Superior temporal gyrus (tissue), 1 donor: ENCODE results near the gene TMEM143.

Source experiments
- DNase-seq: peaks from one replicate; pipeline ENCODE4 v3.0.0-alpha.2; 2016; ENCODE audit errors: extremely low spot score

TMEM143 gene

DNA sequence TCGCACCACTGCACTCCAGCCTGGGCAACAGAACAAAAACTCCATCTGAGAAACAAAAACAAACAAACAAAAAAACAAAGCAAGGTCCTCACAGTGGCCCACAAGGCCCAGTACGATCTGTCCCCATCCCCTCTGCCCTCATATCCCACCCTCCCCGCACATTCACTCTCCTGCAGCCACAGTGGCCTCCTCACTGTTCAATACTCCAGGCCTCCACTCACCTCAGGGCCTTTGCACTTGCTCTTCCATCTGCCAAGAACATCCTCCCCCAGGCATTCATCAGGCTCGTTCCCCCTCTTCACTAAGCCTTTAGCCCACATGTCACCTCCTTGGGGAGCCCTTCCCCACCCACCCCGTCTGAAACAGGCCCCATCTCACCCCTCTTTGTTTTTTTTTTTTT is 4.6 kb downstream of the TMEM143 start:
- DNase-seq: no peak

DNA sequence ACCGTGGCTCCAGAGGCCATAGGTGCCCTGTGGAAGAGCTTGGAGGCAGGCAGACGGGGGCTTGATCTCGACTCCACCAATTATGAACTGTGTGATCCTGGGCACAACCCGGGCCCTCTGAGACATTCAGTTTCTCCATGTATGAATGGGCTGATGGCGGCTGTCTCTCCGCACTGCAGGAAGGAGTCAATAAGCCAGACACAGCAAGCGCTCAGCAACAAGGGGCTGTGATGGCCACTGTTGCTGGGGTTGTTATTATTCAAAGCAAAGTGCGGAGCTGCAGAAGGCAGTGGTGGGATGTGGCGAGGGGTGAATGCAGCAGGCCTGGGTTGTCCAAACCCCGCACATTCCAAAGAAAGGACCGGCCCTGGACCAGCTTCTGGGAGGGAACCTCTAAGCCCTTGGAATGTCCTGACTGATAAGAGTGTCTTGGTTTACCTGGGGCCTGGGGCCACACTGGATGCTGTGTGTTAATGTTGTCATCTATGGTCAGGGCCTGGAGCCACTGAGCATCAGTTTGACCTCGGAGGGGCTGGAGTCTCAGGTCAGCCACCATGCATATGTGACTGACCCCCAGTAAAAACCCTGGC is 8.3 kb downstream of the TMEM143 start:
- DNase-seq: no peak

DNA sequence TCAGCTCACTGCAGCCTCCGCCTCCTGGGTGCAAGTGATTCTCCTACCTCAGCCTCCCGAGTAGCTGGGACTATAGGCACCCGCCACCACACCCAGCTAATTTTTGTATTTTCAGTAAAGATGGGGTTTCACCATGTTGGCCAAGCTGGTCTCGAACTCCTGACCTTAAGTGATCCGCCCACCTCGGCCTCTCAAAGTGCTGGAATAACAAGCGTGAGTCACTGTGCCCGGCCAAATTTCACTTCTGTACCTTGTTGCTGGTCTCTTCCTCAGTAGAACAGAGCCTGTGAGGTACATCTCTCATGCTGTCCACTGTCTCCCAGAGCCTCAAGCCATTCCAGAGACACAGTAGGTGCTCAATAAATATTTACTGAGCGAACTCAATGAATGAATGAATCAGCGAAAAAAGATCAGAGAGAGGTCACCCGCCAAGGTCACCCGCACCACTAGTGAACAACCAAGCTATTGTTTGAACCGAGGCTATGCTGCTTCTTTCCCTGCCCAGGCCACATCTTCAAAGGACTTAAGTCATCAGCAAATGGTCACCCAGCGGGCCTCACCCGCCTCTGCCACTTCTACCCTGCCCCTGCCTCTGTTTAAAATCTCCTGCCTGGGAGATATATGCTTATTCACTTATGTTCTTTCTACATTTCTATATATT is 9.3 kb downstream of the TMEM143 start:
- DNase-seq: no peak

DNA sequence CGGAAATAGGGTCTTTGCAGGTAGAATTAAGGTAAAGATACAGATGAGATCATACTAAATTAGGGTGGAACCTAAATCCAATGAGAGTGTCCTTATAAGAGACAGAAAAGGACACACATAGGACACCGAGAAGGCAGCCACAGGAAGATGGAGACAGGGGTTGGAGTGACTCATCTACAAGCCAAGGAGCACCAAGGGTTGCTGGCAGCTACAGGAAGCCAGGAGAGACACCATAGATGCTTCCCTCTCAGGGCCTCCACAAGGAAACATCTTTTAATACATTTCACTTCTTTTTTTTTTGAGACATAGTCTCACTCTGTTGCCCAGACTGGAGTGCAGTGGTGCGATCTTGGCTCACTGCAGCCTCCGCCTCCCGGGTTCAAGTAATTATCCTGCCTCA is 10.1 kb downstream of the TMEM143 start:
- no peak for DNase-seq

DNA sequence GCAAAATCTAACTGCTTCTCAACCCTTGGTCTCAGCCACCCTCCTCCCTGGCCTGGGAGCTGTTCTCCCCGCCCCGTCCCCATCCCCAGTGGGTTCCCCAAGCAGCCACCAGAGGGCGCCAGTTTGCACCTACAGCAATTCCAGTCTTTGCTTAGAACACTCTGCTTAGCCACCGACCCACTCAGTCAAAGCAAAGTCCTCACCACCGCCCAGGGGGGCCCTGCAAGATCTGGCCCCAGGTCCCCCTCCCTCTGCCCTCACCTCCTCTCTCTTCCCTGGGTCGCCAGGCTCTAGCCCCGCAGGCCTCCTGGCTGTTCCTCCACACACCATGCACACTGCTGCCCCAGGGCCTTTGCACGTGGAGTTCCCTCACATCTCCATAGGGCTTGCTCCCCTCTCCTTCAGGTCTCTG is 12.4 kb downstream of the TMEM143 start:
- peak; percentile 19 for DNase-seq

DNA sequence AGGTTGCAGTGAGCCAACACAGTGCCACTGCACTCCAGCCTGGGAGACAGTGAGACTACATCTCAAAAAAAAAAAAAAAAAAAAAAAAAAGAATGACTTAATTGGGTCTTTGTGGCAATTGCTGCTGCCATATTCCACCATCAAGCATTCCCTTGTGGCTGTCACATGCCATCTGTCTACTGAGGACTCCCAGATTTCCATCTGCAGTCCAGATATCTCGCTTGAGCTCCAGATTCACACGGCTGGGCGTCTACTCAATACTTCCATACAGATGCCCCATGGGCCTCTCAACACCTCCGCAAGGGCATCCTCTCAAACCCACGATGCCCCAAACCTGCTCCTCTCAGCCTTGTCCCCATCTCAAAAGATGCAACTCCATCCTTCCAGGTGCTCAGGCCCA is 12.9 kb downstream of the TMEM143 start:
- DNase-seq: no peak

DNA sequence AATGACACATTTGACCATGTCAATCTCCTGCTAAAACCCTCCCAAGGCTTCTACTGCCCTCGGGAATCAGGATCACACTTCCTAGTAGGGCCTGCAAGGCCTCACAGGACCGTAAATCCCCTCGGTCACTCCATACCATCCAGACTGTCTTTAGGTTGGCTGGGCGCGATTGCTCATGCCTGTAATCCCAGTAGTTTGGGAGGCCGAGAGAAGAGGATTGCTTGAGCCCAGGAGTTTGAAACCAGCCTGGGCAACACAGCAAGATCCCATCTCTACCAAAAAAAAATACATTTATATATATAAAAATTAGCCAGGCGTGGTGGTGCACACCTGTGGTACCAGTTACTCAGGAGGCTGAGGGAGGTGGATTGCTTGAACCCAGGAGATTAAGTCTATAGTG is 15.0 kb downstream of the TMEM143 start:
- no peak for DNase-seq

DNA sequence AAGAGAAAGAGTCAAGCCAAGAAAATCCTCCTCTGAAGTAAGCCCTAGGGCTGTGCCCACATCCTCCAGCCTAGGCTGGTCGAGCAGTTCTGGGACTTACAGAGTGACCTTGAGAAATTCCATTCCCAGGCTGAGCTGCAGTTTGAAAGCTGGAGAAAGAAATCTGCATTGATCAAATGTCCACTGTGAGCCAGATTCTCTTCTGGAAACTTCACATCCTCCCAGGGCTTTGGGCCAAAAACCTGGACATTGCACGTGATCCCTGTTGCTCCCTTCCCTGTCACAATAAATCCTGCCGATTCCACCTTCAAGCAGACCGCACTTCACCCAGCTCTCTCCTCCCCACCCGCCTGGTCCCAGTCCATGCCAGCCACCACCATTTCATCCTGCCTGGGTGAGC is 15.7 kb downstream of the TMEM143 start:
- DNase-seq: no peak

DNA sequence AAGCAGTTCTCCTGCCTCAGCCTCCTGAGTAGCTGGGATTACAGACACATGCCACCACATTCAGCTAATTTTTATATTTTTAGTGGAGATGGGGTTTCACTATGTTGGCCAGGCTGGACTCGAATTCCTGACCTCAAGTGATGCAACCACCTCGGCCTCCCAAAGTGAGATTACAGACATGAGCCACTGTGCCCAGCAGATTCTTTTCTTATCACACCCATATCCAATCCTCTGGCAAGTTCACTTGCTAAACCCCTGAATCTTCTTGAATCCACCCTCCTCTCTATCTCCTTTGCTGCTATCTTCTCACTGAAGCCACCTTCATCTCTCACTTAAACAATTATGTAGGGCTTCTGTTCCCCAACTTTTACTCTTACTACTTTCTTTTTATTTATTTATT is 17.5 kb downstream of the TMEM143 start:
- DNase-seq: no peak

DNA sequence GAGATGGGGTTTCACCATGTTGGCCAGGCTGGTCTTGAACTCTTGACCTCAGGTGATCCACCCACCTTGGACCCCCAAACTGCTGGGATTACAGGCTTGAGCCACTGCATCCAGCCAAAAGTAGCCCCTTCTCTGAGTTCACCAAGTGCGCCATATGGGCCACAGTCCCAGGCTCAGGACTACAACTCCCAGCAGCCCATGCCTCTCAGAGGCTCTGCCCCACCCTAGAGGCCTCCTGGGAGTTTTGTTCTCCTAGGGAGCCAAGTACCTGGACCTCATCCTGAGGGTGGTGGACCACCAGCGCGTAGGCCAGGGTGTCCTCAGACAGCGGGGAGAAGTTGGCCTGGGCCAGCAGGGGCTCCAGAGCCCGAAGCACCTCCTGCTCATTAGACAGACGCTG is 18.8 kb downstream of the TMEM143 start:
- DNase-seq: no peak

DNA sequence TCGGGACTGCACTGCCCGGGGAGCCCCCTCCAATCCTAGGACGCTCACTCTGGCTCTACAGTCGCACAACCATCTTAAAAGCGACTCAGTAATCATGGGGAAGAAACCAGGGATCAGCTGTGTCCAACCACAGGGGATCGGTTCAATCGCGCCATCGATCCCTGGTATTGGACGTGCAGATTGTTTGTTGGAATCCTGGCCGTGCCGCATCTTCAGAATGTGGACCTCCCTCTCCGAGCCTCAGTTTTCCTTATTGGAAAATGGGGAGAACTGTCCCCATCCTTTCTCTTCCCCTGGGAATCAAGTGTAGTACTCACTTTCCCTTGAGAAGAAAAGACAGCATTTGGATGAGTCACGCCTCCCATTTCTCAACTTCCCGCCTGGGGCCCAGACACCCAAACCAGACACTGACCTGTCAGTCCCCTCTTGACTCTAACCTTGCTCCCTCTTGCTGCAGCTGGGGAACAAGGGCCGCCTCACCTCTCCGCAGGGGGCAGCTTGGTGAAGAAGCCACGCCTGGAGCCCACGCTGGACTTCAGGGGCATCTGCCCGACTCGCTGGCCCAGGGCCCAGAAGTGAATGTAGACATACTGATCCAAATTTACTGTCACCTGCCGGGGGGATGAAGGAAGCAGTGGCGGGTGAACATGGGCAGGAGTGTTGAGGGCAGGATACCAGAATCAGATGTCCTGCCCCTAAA is 20.7 kb downstream of the TMEM143 start:
- DNase-seq: no peak

DNA sequence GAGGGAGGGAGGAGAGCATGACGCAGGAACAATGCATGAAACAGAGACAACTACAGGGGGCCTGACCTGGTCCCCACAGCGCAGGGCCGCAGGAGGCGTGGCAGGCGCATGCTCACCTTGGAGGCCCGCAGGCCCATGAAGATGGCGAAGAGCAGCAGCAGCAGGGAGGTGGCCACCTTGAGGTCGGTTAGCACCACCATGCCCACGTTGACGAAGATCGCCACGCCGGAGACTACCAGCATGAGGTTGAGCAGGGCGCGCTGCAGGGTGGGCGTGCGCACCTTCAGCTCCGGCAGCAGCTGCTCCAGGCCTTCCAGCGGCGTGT is 21.4 kb downstream of the TMEM143 start:
- no peak for DNase-seq

DNA sequence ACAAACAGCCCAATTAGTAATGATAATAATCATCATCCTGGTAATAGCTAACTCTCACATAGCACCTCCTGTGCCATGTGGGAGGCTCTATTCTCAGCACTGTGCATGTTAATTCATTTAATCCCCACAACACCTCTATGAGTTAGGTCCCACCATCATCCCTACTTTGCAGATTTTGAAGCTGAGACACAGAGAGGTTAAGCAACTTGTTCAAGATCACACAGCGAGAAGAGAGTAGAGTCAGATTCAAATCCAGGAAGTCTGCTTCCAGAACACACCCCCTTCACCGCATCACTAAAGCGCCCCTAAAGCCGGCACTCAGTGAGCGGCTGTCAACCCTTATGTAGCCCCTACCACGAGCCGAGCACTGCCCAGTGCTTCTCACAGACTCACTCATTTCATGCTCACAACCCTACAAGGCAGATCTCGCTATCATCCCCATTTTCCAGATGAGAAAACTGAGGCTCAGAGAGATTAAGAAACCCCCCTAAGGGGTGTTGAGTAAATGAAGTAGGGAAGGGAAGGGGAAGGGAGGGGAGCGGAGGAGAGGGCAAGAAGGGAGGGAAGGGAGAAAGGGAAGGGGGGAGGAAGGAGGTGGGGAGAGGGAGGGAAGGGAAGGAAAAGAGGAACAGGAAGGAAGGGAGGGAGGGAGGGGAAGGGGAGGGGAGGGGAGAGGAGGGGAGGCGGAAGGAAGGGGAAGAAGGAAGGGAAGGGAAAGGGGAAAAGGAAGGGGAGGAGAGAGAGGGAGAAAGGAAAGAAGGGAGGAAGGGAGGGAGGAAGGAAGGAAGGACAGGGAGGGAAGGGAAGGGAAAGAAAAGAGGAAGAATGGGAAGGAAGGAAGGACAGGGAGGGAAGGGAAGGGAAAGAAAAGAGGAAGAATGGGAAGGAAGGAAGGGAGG is 22.0 kb downstream of the TMEM143 start:
- DNase-seq: no peak

DNA sequence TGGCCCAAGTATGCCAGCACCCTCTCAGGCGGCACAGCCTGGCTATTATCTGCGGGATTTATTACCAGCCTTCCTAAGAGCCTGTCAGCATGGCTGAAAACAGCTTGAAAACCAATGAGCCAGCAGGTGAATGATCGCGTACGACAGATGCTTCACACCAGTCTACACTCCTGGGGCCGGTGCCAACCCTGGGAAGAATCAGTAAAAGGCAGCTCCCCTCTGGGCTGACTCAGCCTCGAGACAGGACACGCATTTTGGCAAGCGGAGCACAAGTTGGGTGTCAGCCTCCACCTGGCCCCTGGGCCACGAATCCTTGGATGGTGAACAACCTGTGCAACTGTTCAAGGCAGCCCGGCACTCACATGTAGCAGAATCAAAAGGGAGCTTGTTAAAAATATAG is 22.7 kb downstream of the TMEM143 start:
- DNase-seq: no peak

DNA sequence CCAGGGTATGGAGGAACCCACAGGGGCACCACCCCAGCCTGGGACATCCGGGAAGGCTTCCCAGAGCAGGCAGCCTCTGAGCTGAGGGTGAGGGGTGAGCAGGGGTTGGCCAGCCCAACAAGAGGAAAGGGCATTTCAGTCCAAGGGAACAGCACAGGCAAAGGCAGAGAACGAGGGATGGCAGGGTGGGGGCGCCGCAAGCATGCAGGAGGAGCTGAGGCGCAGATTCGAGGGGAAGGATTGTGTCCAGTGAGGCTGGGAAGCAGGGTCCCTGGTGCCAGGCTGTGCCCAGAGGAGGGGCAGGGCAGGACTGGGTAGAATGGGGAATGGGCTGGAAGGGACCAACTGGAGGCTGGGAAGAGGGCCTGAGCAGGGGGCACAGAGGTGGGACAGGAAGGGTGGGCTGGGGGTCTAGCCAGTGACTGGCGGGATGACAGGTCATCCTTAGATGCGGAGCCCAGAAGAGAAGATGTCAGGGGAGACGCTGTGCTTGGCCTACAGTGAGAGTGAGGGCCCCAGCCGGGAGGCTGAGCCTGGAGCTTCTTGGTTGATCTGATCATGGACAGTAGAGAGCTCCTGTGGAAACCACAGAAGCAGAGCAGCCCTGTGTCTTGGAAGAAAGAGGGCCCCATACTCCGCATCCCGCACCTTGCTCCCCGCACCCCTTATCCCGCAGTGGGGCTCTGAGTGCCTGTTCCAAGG is 24.8 kb downstream of the TMEM143 start:
- no peak for DNase-seq

DNA sequence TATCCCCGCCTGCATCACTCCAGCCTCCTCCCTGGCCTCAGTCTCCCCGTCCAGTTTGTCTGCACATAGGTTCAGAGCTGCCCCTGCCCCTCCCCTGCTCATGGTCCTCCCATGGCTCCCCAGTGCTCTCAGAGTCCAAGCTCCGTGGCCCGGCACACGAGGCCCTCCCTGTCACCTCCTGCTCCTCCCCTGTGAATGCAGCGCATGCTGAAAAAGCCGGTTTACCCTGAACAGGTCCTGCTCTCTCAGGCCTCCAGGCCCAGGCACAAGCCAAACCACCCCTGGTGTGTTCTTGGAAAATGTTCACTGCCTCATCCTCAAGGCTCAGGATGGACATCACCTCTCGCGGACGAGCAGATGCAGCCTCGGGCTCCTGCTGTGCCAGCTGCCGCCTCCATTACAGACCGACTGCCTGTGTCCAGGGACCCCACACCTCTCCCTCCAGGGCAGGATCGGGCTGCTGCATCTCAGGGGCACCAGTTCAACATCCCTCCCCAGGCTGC is 25.4 kb downstream of the TMEM143 start:
- DNase-seq: no peak

DNA sequence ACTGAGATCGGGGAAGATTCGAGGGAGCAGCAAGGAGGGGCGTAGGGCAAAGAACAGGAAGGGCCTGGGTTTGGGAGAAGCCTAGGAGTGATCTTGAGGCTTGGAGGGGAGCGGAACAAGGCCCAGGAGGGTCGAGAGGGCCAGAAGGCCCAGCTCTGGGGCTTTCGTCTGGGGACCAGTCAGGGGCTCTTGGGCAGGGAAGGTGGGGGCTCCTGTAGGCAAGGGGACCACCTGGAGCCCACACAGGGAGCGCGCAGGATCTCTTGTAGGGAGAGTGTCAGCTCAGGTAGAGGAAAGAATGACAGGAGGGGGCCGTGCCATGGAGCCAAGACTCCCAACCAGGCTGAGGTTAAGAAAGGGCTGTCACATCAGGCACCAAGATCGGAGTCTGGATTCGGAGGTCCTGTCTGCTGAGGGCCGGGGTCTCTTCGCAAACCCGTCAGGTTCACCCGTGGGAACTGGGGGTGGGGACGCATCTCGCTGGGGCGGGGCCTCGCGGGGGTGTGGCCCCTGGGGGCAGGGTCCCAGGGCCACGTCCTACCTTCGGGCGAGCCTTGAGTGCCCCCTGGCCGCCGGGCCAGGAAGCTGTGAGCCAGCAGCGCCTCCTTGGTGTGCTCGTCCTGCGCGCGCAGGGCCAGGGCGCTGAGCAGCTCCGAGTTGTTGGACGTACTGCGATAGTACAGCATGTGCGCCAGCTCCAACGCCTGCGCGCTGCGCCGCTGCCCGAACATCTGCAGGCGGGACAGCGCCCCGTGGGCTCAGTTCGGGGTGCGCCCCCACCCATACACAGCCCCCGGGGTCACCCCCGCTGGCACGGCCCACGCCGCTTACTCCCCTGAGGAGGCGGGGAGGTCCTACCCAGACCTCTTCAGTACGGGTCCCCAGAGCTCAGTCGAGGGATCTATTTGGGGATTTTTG is 30.0 kb downstream of the TMEM143 start:
- peak; percentile 72 for DNase-seq

DNA sequence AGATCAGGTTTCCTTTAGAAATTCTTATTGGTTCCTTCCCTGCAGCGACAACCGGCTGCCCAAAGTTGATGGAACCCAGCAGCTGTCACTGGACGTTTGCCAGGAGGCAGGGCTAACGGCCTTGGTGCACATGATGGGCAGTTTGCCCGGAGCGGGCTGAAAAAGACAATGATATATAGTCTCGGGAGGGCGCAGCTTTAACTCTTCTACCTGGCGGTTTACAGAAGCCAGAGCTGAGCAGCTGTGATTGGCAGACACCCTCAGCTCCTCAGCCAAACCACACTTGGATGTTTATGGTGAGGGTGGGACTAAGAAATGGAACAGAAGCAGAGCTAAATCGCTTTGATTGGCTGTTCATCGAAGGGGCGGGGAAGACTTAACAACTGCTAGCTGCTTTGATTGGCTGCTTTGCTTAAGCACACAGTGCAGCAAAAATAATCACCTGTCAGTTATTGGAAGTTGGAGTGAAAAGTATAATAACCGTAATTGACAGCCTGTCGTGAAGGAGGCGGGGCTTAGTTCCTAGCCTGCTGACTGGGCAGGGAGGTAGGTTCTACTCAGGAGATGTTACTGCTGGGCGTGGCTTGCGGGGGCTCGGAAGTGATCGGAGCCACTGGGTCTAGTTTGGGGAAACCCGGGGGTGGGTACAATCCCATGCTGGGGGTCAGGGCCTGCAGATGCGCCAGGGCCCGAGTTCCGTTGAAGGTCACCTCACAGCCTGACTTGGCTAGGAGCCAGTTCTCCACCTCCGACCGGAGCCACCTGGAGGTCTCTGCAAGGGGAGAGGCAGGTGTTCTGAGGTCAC is 30.9 kb downstream of the TMEM143 start:
- peak; percentile 96 for DNase-seq

DNA sequence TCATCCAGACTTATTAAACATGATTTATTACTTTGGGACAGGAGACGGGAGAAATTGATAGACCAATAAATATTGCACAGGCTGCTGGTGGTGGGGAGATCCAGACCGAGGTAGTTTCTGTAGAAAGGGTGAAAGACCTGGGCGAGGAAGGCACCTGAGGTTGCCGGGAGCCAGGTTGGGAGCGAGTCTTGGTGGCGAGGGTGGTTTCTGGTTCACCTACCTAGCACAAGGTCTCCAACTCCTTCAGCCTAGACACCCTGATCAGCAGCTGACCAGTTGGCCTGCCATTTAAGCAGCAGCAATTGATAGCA is 31.4 kb downstream of the TMEM143 start:
- no peak for DNase-seq
